ENCODE data around the gene ROBO1. TPM values are rescaled to one million over a fixed set of nuclear protein-coding genes. Genes with fewer than 3 reads are reported as not detected.

Gene ROBO1
- total and polyA plus RNA-seq, 2 of the 8 experiments (the other 6 are each of a cell fraction or from before 2014, with no cell fraction given) = 51.4 to 91.0 TPM

- TF ChIP-seq CHD7 (IDR thresholded peaks at IDR 0.05; ENCODE audit: insufficient replicate concordance, low read length) (no peak), CBX5 (IDR thresholded peaks at IDR 0.05; ENCODE audit: low read depth, low read length) (no peak), JUN (IDR thresholded peaks at IDR 0.05; ENCODE audit: low read depth, low read length) (no peak), EGR1 (IDR thresholded peaks at IDR 0.05; ENCODE audit: borderline replicate concordance, low read depth, low read length) (no peak), SUZ12 (IDR thresholded peaks at IDR 0.05; ENCODE audit: low read length) (no peak)
Measured at GRCh38 chr3:79200456-79200855, 567.3 kb downstream of the ROBO1 start (continued).
